Measurements from ENCODE around the gene RAB11FIP4.

RAB11FIP4 gene

GRCh38 chr17:31559584-31560501 lies 168.4 kb downstream of the RAB11FIP4 start:
- no peak for TF ChIP-seq FOXP2 (optimal IDR thresholded peaks at IDR 0.05; ENCODE audit: borderline replicate concordance, extremely low read depth, extremely low read length, insufficient read depth)
- TF ChIP-seq TAF1 (IDR thresholded peaks at IDR 0.05; ENCODE audit: borderline replicate concordance, insufficient read depth, low read length): no peak

GRCh38 chr17:31560616-31561235 lies 169.3 kb downstream of the RAB11FIP4 start:
- TF ChIP-seq, protein P1, sequence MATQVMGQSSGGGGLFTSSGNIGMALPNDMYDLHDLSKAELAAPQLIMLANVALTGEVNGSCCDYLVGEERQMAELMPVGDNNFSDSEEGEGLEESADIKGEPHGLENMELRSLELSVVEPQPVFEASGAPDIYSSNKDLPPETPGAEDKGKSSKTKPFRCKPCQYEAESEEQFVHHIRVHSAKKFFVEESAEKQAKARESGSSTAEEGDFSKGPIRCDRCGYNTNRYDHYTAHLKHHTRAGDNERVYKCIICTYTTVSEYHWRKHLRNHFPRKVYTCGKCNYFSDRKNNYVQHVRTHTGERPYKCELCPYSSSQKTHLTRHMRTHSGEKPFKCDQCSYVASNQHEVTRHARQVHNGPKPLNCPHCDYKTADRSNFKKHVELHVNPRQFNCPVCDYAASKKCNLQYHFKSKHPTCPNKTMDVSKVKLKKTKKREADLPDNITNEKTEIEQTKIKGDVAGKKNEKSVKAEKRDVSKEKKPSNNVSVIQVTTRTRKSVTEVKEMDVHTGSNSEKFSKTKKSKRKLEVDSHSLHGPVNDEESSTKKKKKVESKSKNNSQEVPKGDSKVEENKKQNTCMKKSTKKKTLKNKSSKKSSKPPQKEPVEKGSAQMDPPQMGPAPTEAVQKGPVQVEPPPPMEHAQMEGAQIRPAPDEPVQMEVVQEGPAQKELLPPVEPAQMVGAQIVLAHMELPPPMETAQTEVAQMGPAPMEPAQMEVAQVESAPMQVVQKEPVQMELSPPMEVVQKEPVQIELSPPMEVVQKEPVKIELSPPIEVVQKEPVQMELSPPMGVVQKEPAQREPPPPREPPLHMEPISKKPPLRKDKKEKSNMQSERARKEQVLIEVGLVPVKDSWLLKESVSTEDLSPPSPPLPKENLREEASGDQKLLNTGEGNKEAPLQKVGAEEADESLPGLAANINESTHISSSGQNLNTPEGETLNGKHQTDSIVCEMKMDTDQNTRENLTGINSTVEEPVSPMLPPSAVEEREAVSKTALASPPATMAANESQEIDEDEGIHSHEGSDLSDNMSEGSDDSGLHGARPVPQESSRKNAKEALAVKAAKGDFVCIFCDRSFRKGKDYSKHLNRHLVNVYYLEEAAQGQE (IDR thresholded peaks at IDR 0.05; ENCODE audit: insufficient read depth in 1 of 2, low read depth in 2 of 2, low read length in 2 of 2): no peak
- TF ChIP-seq POLR2AphosphoS5 (IDR thresholded peaks at IDR 0.05; ENCODE audit: low read depth, low read length) (no peak), SIN3A (IDR thresholded peaks at IDR 0.05; ENCODE audit: borderline replicate concordance, insufficient read depth, low read length) (no peak), FOXP2 (optimal IDR thresholded peaks at IDR 0.05; ENCODE audit: borderline replicate concordance, extremely low read depth, extremely low read length, insufficient read depth) (no peak), TAF1 (IDR thresholded peaks at IDR 0.05; ENCODE audit: borderline replicate concordance, insufficient read depth, low read length) (no peak)

- TF ChIP-seq POLR2AphosphoS5 (IDR thresholded peaks at IDR 0.05; ENCODE audit: low read depth, low read length) (no peak), SIN3A (IDR thresholded peaks at IDR 0.05; ENCODE audit: borderline replicate concordance, insufficient read depth, low read length) (no peak), FOXP2 (optimal IDR thresholded peaks at IDR 0.05; ENCODE audit: borderline replicate concordance, extremely low read depth, extremely low read length, insufficient read depth) (no peak)
These were observed 170.2 kb downstream of the RAB11FIP4 start for GRCh38 chr17:31561469-31562375.

- no peak for TF ChIP-seq FOXP2 (optimal IDR thresholded peaks at IDR 0.05; ENCODE audit: borderline replicate concordance, extremely low read depth, extremely low read length, insufficient read depth)
- no peak for TF ChIP-seq SIN3A (IDR thresholded peaks at IDR 0.05; ENCODE audit: borderline replicate concordance, insufficient read depth, low read length)
- TF ChIP-seq POLR2AphosphoS5 (IDR thresholded peaks at IDR 0.05; ENCODE audit: low read depth, low read length): no peak
- no peak for TF ChIP-seq TAF1 (IDR thresholded peaks at IDR 0.05; ENCODE audit: borderline replicate concordance, insufficient read depth, low read length)
- TF ChIP-seq, protein P1 (IDR thresholded peaks at IDR 0.05; ENCODE audit: insufficient read depth in 1 of 2, low read depth in 2 of 2, low read length in 2 of 2): no peak
These were observed 170.9 kb downstream of the RAB11FIP4 start for GRCh38 chr17:31562376-31562840.

DNA sequence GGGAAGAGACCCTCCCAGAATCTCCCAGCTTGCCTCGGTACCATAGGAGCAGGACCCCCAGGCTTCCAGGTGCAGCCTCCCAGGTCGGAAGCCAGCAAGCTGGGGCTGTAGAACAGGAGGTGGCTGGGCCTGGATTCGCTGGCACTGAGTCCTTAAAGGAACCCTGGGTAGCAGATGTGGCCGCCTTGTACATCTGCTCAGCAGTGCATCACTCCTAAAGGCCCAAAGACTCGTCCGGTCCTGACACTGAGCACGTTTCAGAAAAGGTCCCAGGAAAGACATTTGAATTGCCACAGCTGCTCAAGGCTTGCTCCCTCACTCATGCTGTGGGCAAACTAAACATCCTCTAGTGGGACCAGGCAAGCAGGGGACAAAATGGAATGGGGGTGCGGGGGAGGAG lies 172.8 kb downstream of the RAB11FIP4 start:
- TF ChIP-seq POLR2AphosphoS5 (IDR thresholded peaks at IDR 0.05; ENCODE audit: low read depth, low read length): no peak
- no peak for TF ChIP-seq TAF1 (IDR thresholded peaks at IDR 0.05; ENCODE audit: borderline replicate concordance, insufficient read depth, low read length)
- no peak for TF ChIP-seq FOXP2 (optimal IDR thresholded peaks at IDR 0.05; ENCODE audit: borderline replicate concordance, extremely low read depth, extremely low read length, insufficient read depth)
- no peak for TF ChIP-seq SIN3A (IDR thresholded peaks at IDR 0.05; ENCODE audit: borderline replicate concordance, insufficient read depth, low read length)
- TF ChIP-seq, protein P1 (IDR thresholded peaks at IDR 0.05; ENCODE audit: insufficient read depth in 1 of 2, low read depth in 2 of 2, low read length in 2 of 2): no peak

Data from PFSK-1 (cell line).